Endothelial cell (in vitro differentiated cells): Measurements from ENCODE around the gene SPATA25. TPM values are rescaled to one million over a fixed set of nuclear protein-coding genes. Genes with fewer than 3 reads are reported as not detected.

Experiments
- DNase-seq: peaks from one replicate; pipeline ENCODE4 v3.0.0; 2021; ENCODE audit warnings: low spot score
- H3K27ac Mint-ChIP-seq: one replicate; pipeline ENCODE4 v1.8.0; 2021; ENCODE audit warnings: mixed read lengths, inconsistent platforms; ENCODE audit not compliant: unreplicated experiment
- H3K27me3 Mint-ChIP-seq: one replicate; pipeline ENCODE4 v1.8.0; 2021; ENCODE audit warnings: mild to moderate bottlenecking, moderate library complexity, mixed read lengths, inconsistent platforms; ENCODE audit not compliant: unreplicated experiment
- H3K36me3 Mint-ChIP-seq: one replicate; pipeline ENCODE4 v1.8.0; 2021; ENCODE audit warnings: mild to moderate bottlenecking, low read depth, mixed read lengths, inconsistent platforms; ENCODE audit not compliant: unreplicated experiment
- H3K4me1 Mint-ChIP-seq: one replicate; pipeline ENCODE4 v1.8.0; 2021; ENCODE audit warnings: mild to moderate bottlenecking, mixed read lengths, inconsistent platforms; ENCODE audit not compliant: unreplicated experiment
- H3K4me3 Mint-ChIP-seq: one replicate; pipeline ENCODE4 v1.8.0; 2021; ENCODE audit warnings: mild to moderate bottlenecking, mixed read lengths, inconsistent platforms; ENCODE audit not compliant: unreplicated experiment
- H3K9me3 Mint-ChIP-seq: one replicate; pipeline ENCODE4 v1.8.0; 2021; ENCODE audit warnings: mixed read lengths, inconsistent platforms; ENCODE audit not compliant: unreplicated experiment
- total RNA-seq: library from RNA; stranded (reverse); fragmentation: NEBNext Ultra II Directional; extraction: Animal tissue kit (Norgen Biotek cat#: 25700); gene quantifications from one replicate; pipeline ENCODE4 v1.2.1, GENCODE V29; 2021; ENCODE audit not compliant: unreplicated experiment
- TF ChIP-seq, protein P1 (sequence below): fragments of 200-600 bp; sonication (generic); IDR thresholded peaks from one replicate; pipeline ENCODE4 v1.5.0; 2021; ENCODE audit warnings: antibody characterized with exemption; ENCODE audit not compliant: unreplicated experiment

Gene SPATA25
- total RNA-seq, 1 donor from 2014 or later, result 0.62 TPM

DNA sequence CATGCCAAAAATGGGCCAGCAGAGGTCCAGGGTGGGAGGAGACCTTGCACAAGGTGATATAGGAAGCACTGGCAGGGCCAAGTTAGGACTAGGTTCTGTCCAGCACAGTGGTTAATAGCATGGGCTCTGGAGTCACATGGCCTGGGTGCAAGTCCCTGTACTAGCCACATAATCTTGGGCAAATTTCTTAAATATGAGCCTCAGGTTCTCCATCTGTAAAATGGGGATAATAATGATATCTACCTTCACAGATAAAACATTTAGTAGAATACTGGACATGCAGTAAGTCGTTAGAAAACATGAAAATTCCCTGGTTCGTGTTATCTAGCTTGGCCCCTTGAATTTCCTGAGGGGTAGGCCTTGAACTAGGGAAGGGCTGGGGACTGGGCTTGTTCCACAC lies 9.9 kb upstream of the SPATA25 start:
- H3K36me3 Mint-ChIP-seq, result peaks cover 20% of the 10 kb centered on the region
- peaks cover 4% of the 10 kb centered on the region for H3K4me1 Mint-ChIP-seq
- DNase-seq, result no peak
- H3K27ac Mint-ChIP-seq, result no peak overlapping the region
- peaks cover 9% of the 10 kb centered on the region for H3K27me3 Mint-ChIP-seq
- no peak overlapping the region for H3K4me3 Mint-ChIP-seq
- TF ChIP-seq, protein P1, sequence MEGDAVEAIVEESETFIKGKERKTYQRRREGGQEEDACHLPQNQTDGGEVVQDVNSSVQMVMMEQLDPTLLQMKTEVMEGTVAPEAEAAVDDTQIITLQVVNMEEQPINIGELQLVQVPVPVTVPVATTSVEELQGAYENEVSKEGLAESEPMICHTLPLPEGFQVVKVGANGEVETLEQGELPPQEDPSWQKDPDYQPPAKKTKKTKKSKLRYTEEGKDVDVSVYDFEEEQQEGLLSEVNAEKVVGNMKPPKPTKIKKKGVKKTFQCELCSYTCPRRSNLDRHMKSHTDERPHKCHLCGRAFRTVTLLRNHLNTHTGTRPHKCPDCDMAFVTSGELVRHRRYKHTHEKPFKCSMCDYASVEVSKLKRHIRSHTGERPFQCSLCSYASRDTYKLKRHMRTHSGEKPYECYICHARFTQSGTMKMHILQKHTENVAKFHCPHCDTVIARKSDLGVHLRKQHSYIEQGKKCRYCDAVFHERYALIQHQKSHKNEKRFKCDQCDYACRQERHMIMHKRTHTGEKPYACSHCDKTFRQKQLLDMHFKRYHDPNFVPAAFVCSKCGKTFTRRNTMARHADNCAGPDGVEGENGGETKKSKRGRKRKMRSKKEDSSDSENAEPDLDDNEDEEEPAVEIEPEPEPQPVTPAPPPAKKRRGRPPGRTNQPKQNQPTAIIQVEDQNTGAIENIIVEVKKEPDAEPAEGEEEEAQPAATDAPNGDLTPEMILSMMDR, result no peak
- H3K9me3 Mint-ChIP-seq, result no peaks in the 10 kb centered on the region

DNA sequence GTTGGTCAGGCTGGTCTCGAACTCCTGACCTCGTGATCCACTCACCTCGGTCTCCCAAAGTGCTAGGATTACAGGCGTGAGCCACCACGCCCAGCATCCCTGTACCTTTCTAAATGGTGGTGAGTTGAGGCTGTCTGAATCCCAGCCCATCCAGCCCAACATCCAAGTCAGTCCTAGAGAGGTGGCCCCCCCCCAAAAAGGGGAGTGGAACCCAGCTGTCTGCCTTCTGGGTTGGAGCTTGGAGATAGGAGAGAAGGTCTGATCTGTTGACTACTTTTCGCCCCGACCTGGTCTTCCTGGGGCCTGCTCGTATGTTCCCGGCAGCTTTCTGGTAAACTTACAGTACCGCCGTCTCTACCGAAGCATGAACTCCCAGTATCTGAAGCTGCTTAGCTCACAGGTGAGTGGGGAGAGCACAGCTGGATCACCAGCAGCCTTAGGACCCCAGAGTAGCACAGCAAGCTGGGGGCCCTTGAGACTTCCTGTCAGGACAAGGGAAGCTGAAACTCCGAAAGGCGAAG lies 9.3 kb upstream of the SPATA25 start:
- H3K4me3 Mint-ChIP-seq, result no peak overlapping the region
- no peak overlapping the region for H3K27ac Mint-ChIP-seq
- no peak for DNase-seq
- peaks cover 8% of the 10 kb centered on the region for H3K4me1 Mint-ChIP-seq
- peaks cover 20% of the 10 kb centered on the region for H3K36me3 Mint-ChIP-seq
- H3K9me3 Mint-ChIP-seq, result no peaks in the 10 kb centered on the region
- peaks cover 12% of the 10 kb centered on the region for H3K27me3 Mint-ChIP-seq
- TF ChIP-seq, protein P1, result no peak

DNA sequence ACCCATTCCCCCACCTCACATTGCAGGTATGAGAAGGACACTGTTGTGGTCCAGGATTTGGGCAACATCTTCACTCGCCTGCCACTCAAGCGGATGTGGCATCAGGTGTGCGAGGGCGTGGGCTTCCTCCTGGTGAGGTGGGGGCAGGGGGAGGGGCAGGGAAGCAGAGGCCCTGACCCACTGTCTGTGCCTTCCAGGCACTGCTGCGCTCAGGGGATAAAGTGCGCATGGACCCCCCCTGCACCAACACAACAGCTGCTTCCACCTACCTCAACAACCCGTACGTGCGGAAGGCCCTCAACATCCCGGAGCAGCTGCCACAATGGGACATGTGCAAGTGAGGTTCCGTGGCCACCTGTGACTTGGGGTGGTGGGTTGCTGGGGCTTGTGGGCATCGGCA lies 7.4 kb upstream of the SPATA25 start:
- Mint-ChIP-seq H3K36me3 (peaks cover 20% of the 10 kb centered on the region), H3K9me3 (no peaks in the 10 kb centered on the region), H3K27ac (no peak overlapping the region), H3K4me1 (peaks cover 8% of the 10 kb centered on the region), H3K4me3 (no peak overlapping the region), H3K27me3 (peaks cover 17% of the 10 kb centered on the region)
- TF ChIP-seq, protein P1, result no peak
- no peak for DNase-seq

DNA sequence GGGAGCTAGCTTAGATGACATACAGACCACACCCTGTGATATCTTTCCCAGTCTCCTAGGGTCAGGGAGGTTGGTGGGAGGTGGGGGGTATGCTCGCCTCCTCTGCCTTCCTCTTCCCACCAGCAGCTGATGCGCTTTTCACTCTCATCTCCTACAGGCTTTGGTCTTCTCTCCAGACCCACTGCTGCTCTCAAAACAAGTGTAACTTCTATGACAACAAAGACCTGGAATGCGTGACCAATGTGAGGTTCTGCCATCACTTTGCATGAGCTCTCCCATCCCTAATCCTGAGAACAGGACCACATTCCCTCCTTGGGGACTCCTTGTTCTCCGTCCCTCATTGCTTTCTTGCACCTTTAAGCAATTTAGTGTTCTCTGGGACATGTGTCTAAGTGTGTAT lies 6.4 kb upstream of the SPATA25 start:
- H3K36me3 Mint-ChIP-seq, result peaks cover 16% of the 10 kb centered on the region
- H3K27me3 Mint-ChIP-seq, result peaks cover 17% of the 10 kb centered on the region
- no peak for DNase-seq
- no peaks in the 10 kb centered on the region for H3K9me3 Mint-ChIP-seq
- TF ChIP-seq, protein P1, result no peak
- H3K4me3 Mint-ChIP-seq, result peak overlapping the region; percentile 11
- peaks cover 8% of the 10 kb centered on the region for H3K4me1 Mint-ChIP-seq
- H3K27ac Mint-ChIP-seq, result no peak overlapping the region

DNA sequence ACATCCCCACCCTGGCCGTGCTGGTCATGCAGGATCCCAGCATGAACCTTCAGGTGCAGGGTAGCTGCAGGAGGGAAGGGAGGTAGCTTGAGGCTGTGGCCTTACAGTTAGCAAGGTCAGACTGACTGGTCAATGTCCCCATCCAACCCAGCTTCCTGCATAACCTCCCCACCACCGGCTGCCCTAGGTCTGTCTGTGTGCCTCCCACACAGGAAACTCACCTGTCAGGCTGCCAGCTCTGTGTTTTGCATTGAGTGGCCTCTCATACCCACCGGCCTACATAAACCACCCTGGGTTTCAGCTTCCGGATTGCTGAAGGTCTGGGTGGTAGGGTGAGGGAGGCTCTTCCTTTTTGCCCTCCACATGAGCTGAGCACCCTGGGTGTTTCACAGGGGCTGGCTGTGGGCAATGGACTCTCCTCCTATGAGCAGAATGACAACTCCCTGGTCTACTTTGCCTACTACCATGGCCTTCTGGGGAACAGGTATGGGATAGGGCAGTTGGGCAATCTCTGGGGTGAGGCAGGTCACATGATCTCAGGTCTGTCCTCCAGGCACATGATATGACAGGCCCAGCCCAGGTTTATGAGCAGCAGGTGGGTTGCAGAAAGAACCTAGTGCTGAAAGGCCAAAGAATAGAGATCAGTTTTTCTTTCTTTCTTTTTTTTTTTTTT lies 5.5 kb upstream of the SPATA25 start:
- DNase-seq, result no peak
- H3K27me3 Mint-ChIP-seq, result peaks cover 15% of the 10 kb centered on the region
- peaks cover 14% of the 10 kb centered on the region for H3K36me3 Mint-ChIP-seq
- H3K4me3 Mint-ChIP-seq, result peak overlapping the region; percentile 77
- no peak overlapping the region for H3K27ac Mint-ChIP-seq
- TF ChIP-seq, protein P1, result no peak
- no peaks in the 10 kb centered on the region for H3K9me3 Mint-ChIP-seq
- peaks cover 8% of the 10 kb centered on the region for H3K4me1 Mint-ChIP-seq
